Colonic mucosa (tissue), 4 donors: ENCODE data around the gene PTPRT. TPM values are rescaled to one million over a fixed set of nuclear protein-coding genes. Genes with fewer than 3 reads are reported as not detected.

Source experiments
- DNase-seq: peaks from one replicate; pipeline ENCODE4 v3.0.0-alpha.2; 2020
- H3K27ac ChIP-seq: fragments of 200-600 bp; one replicate; pipeline ENCODE4 v1.8.0; 2021
- H3K27me3 ChIP-seq: fragments of 200-600 bp; one replicate; pipeline ENCODE4 v1.8.0; 2021
- H3K36me3 ChIP-seq: fragments of 200-600 bp; one replicate; pipeline ENCODE4 v1.8.0; 2021
- H3K4me1 ChIP-seq: fragments of 200-600 bp; one replicate; pipeline ENCODE4 v1.8.0; 2021; ENCODE audit warnings: mild to moderate bottlenecking
- H3K4me3 ChIP-seq: fragments of 200-600 bp; one replicate; pipeline ENCODE4 v1.8.0; 2021
- H3K9ac ChIP-seq, 2 donors: one replicate each; pipeline ENCODE4 v1.7.0; 2013; ENCODE audit warnings: control low read depth in 2 of 2, low read depth in 2 of 2, low read length in 2 of 2
- H3K9me3 ChIP-seq: fragments of 200-600 bp; one replicate; pipeline ENCODE4 v1.8.0; 2021
- intact Hi-C: fragments of 100-400 bp; cut with DNase I; formaldehyde crosslinking; loops from one replicate; pipeline ENCODE4 v1.14.1; 2022
- total RNA-seq, 2 donors: library from RNA; stranded (reverse); fragmentation: NEBNext Ultra II Directional in 1 of 2; extraction: Animal tissue kit (Norgen Biotek cat#: 25700) in 1 of 2; gene quantifications; one replicate each; pipeline ENCODE4 v1.2.1, GENCODE V29; 2021
- TF ChIP-seq, protein P1 (sequence below): fragments of 200-600 bp; IDR thresholded peaks from one replicate; pipeline ENCODE4 v1.8.0; 2022; ENCODE audit warnings: antibody characterized with exemption, mild to moderate bottlenecking
- donor health status: healthy.
- donor health status: DM: no; HTN: no; CAD: no.
- donor health status: DM: no; HTN: no; CAD: no.

PTPRT gene
- total RNA-seq, 2 donors from 2014 or later, result 0.11 to 0.12 TPM

- H3K4me1 ChIP-seq, result no peaks in the 10 kb centered on the region
- no peak for DNase-seq
- H3K4me3 ChIP-seq, result no peak overlapping the region
- no peaks in the 10 kb centered on the region for H3K27me3 ChIP-seq
- H3K36me3 ChIP-seq, result no peaks in the 10 kb centered on the region
- H3K27ac ChIP-seq, result no peak overlapping the region
- no peak overlapping the region for H3K9ac ChIP-seq
- TF ChIP-seq, protein P1, sequence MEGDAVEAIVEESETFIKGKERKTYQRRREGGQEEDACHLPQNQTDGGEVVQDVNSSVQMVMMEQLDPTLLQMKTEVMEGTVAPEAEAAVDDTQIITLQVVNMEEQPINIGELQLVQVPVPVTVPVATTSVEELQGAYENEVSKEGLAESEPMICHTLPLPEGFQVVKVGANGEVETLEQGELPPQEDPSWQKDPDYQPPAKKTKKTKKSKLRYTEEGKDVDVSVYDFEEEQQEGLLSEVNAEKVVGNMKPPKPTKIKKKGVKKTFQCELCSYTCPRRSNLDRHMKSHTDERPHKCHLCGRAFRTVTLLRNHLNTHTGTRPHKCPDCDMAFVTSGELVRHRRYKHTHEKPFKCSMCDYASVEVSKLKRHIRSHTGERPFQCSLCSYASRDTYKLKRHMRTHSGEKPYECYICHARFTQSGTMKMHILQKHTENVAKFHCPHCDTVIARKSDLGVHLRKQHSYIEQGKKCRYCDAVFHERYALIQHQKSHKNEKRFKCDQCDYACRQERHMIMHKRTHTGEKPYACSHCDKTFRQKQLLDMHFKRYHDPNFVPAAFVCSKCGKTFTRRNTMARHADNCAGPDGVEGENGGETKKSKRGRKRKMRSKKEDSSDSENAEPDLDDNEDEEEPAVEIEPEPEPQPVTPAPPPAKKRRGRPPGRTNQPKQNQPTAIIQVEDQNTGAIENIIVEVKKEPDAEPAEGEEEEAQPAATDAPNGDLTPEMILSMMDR, result no peak
- no peaks in the 10 kb centered on the region for H3K9me3 ChIP-seq
- intact Hi-C loops, result loop anchor here (10.0 kb wide), 1 partner anchor 55 kb away; no protein-coding TSS in a partner anchor
These were observed 180.2 kb downstream of the PTPRT start for GRCh38 chr20:43009532-43009931.

DNA sequence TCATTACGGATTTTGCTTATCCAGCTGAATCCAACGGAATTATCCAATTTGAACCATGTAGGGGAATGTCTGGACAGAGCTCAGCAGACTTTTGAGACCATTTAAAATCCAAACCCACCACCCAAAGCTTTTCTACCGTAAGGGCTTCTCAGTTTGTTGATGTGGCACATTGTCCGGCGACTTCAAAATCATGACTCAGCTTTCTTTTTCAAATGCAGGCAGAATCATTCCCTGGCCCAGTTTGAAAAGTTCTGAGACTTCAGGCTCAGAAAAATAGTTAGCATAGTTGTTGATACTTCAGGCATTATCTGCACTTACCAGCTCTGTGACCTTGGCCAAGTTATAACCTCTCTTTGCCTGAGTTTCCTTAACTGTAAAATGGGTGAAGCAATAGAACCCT, 182.2 kb downstream of the PTPRT start:
- no peak overlapping the region for H3K9ac ChIP-seq
- H3K27me3 ChIP-seq, result no peaks in the 10 kb centered on the region
- intact Hi-C loops, result loop anchor here (10.0 kb wide), 1 partner anchor 57 kb away; no protein-coding TSS in a partner anchor
- TF ChIP-seq, protein P1, result no peak
- no peaks in the 10 kb centered on the region for H3K4me1 ChIP-seq
- no peak overlapping the region for H3K27ac ChIP-seq
- no peaks in the 10 kb centered on the region for H3K9me3 ChIP-seq
- no peaks in the 10 kb centered on the region for H3K36me3 ChIP-seq
- DNase-seq, result no peak
- no peak overlapping the region for H3K4me3 ChIP-seq

- H3K4me3 ChIP-seq, result no peak overlapping the region
- H3K27me3 ChIP-seq, result no peaks in the 10 kb centered on the region
- no peak overlapping the region for H3K27ac ChIP-seq
- no peaks in the 10 kb centered on the region for H3K9me3 ChIP-seq
- DNase-seq, result no peak
- H3K9ac ChIP-seq, result no peak overlapping the region
- H3K4me1 ChIP-seq, result no peaks in the 10 kb centered on the region
- TF ChIP-seq, protein P1, result no peak
- H3K36me3 ChIP-seq, result no peaks in the 10 kb centered on the region
- intact Hi-C loops, result loop anchor here (10.0 kb wide), 1 partner anchor 58 kb away; no protein-coding TSS in a partner anchor
These were observed 182.9 kb downstream of the PTPRT start for GRCh38 chr20:43006651-43007375.

GRCh38 chr20:43003318-43003944, 186.3 kb downstream of the PTPRT start:
- H3K27me3 ChIP-seq, result no peaks in the 10 kb centered on the region
- no peaks in the 10 kb centered on the region for H3K4me1 ChIP-seq
- H3K27ac ChIP-seq, result no peak overlapping the region
- H3K9ac ChIP-seq, result no peak overlapping the region
- no peaks in the 10 kb centered on the region for H3K36me3 ChIP-seq
- no peak for DNase-seq
- intact Hi-C loops, result loop anchor here (10.0 kb wide), 1 partner anchor 61 kb away; no protein-coding TSS in a partner anchor
- no peak overlapping the region for H3K4me3 ChIP-seq
- TF ChIP-seq, protein P1, result no peak
- H3K9me3 ChIP-seq, result no peaks in the 10 kb centered on the region

DNA sequence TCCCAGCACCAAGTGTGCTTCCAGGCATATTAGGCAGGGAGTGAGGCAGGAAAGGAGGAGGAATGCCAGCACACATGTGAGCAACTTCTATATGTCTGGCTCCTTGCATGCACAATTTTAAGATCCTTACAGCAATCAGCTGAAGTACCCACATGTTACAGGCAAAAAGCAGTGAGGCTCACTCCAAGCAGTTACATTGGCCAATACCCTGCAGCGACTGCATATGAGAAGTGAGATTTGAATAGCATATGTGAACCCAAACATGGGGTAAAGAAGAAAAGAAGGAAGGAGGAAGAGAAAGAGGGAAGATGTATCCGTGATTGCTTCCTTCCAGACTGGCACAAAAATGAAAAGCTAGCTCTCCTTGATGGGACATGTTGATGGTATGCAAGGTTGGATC, 193.6 kb downstream of the PTPRT start:
- H3K9ac ChIP-seq, result no peak overlapping the region
- no peaks in the 10 kb centered on the region for H3K4me1 ChIP-seq
- DNase-seq, result no peak
- TF ChIP-seq, protein P1, result no peak
- no peak overlapping the region for H3K4me3 ChIP-seq
- intact Hi-C loops, result no loop called here
- H3K9me3 ChIP-seq, result no peaks in the 10 kb centered on the region
- H3K36me3 ChIP-seq, result no peaks in the 10 kb centered on the region
- no peak overlapping the region for H3K27ac ChIP-seq
- no peaks in the 10 kb centered on the region for H3K27me3 ChIP-seq
